Measurements from ENCODE around the gene SORBS1. TPM values are rescaled to one million over a fixed set of nuclear protein-coding genes. Genes with fewer than 3 reads are reported as not detected.

The SORBS1 gene
- total and polyA plus RNA-seq, 4 donors: 33.2 to 71.3 (median 44.1) TPM

GRCh38 chr10:95573964-95574604 lies 12.9 kb upstream of the SORBS1 start (continued):
- no peak for TF ChIP-seq JUND (IDR thresholded peaks at IDR 0.05)

GRCh38 chr10:95573527-95573926 lies 12.4 kb upstream of the SORBS1 start:
- Histone ChIP-seq H3K27ac (ENCODE audit: low read depth in 1 of 2, low read length in 2 of 2) (no peak overlapping the region), H3K9ac (ENCODE audit: low read depth in 1 of 2, low read length in 2 of 2) (no peak overlapping the region), H3K9me3 (ENCODE audit: control insufficient read depth in 4 of 4, low read length in 3 of 4) (no peaks in the 10 kb centered on the region), H3K4me1 (ENCODE audit: control insufficient read depth in 4 of 4, insufficient read depth in 4 of 4, low read length in 3 of 4) (no peaks in the 10 kb centered on the region), H3K36me3 (ENCODE audit: control insufficient read depth in 4 of 4, insufficient read depth in 3 of 4, low read depth in 1 of 4, low read length in 3 of 4) (no peaks in the 10 kb centered on the region), H3K27me3 (ENCODE audit: control insufficient read depth in 4 of 4, insufficient read depth in 4 of 4, low read length in 3 of 4) (no peaks in the 10 kb centered on the region), H3K4me3 (ENCODE audit: low read depth in 1 of 3, low read length in 3 of 3) (no peak overlapping the region)
- DNase-seq (ENCODE audit: low spot score): no peak
- TF ChIP-seq HNF4G (IDR thresholded peaks at IDR 0.05) (no peak), HNF4A (conservative IDR thresholded peaks at IDR 0.05) (no peak), ATF3 (IDR thresholded peaks at IDR 0.05) (no peak), NR2F2 (IDR thresholded peaks at IDR 0.05) (no peak), RAD21 (IDR thresholded peaks at IDR 0.05) (no peak), ZBTB33 (IDR thresholded peaks at IDR 0.05) (no peak), TAF1 (conservative IDR thresholded peaks at IDR 0.05) (no peak), FOXA2 (IDR thresholded peaks at IDR 0.05) (no peak), YY1 (IDR thresholded peaks at IDR 0.05) (no peak)
- WGBS: 88% methylated on average over 3 of the region's 3 CpGs

GRCh38 chr10:95572131-95572820 lies 11.1 kb upstream of the SORBS1 start:
- H3K9me3 ChIP-seq (ENCODE audit: control insufficient read depth in 4 of 4, low read length in 3 of 4): no peaks in the 10 kb centered on the region
- H3K27me3 ChIP-seq (ENCODE audit: control insufficient read depth in 4 of 4, insufficient read depth in 4 of 4, low read length in 3 of 4): no peaks in the 10 kb centered on the region
- H3K36me3 ChIP-seq (ENCODE audit: control insufficient read depth in 4 of 4, insufficient read depth in 3 of 4, low read depth in 1 of 4, low read length in 3 of 4): no peaks in the 10 kb centered on the region
- no peak overlapping the region for H3K9ac ChIP-seq (ENCODE audit: low read depth in 1 of 2, low read length in 2 of 2)
- WGBS: 84% methylated on average over 7 of the region's 7 CpGs
- no peak overlapping the region for H3K4me3 ChIP-seq (ENCODE audit: low read depth in 1 of 3, low read length in 3 of 3)
- no peaks in the 10 kb centered on the region for H3K4me1 ChIP-seq (ENCODE audit: control insufficient read depth in 4 of 4, insufficient read depth in 4 of 4, low read length in 3 of 4)
- TF ChIP-seq ATF3 (IDR thresholded peaks at IDR 0.05) (no peak), RXRA (IDR thresholded peaks at IDR 0.05) (no peak), FOXA2 (IDR thresholded peaks at IDR 0.05) (no peak), HNF4A (conservative IDR thresholded peaks at IDR 0.05) (no peak), GABPA (IDR thresholded peaks at IDR 0.05 in 1 of 2, conservative IDR thresholded peaks at IDR 0.05 in 1 of 2) (no peak), YY1 (IDR thresholded peaks at IDR 0.05) (no peak), ZBTB33 (IDR thresholded peaks at IDR 0.05) (no peak), NR2F2 (IDR thresholded peaks at IDR 0.05) (no peak), SP1 (IDR thresholded peaks at IDR 0.05) (no peak), FOXA1 (IDR thresholded peaks at IDR 0.05) (no peak), JUND (IDR thresholded peaks at IDR 0.05) (no peak), RAD21 (IDR thresholded peaks at IDR 0.05) (no peak), REST (IDR thresholded peaks at IDR 0.05) (no peak), EGR1 (IDR thresholded peaks at IDR 0.05; ENCODE audit: low read depth in 2 of 2) (no peak), CTCF (IDR thresholded peaks at IDR 0.05; ENCODE audit: low read depth, low read length, missing input control) (no peak)
- H3K27ac ChIP-seq (ENCODE audit: low read depth in 1 of 2, low read length in 2 of 2): no peak overlapping the region
- no peak for DNase-seq (ENCODE audit: low spot score)

Measured in liver (tissue), 9 donors.